H1 (cell line): ENCODE data around the gene MUS81. TPM values are rescaled to one million over a fixed set of nuclear protein-coding genes. Genes with fewer than 3 reads are reported as not detected.

Source experiments
- CTCF ChIA-PET: fragments of 300-600 bp; sonication (Branson Sonifier 250); formaldehyde crosslinking; loops from one replicate; lab custom pipeline; 2021; ENCODE audit not compliant: partially characterized antibody; lab: Charles Lee
- POLR2A ChIA-PET: fragments of 300-600 bp; sonication (Branson Sonifier 250); formaldehyde crosslinking; loops from one replicate; lab custom pipeline; 2021; ENCODE audit warnings: inconsistent platforms; ENCODE audit not compliant: partially characterized antibody; lab: Charles Lee
- DNase-seq, 2 experiments: peaks; one replicate each; pipeline versions ENCODE4 v3.0.0 to v3.0.0-alpha.2; 2010 to 2022; ENCODE audit warnings: low spot score in 2 of 2, low read depth in 1 of 2, mixed read lengths in 1 of 2
- FAIRE-seq: peaks from 2 replicates; lab custom pipeline; 2011; peaks lifted over from hg19 to GRCh38; lab: Jason Lieb, UNC
- H2AFZ ChIP-seq: 2 replicates; pipeline ENCODE4 v1.8.1; 2012; ENCODE audit warnings: low read length, inconsistent platforms
- H2AK5ac ChIP-seq: 2 replicates; pipeline ENCODE4 v1.6.1; 2013; ENCODE audit warnings: low read depth, low read length
- H2BK120ac ChIP-seq: replicated peaks from 2 replicates; pipeline ENCODE3; 2013; ENCODE audit warnings: low read depth, low read length, inconsistent platforms
- H2BK12ac ChIP-seq: 2 replicates; pipeline ENCODE4 v1.6.1; 2013; ENCODE audit warnings: low read depth, low read length
- H2BK15ac ChIP-seq: 2 replicates; pipeline ENCODE4 v1.6.1; 2013; ENCODE audit warnings: low read length
- H2BK20ac ChIP-seq: 2 replicates; pipeline ENCODE4 v1.6.1; 2013; ENCODE audit warnings: low read length
- H2BK5ac ChIP-seq: 2 replicates; pipeline ENCODE4 v1.6.1; 2013; ENCODE audit warnings: low read depth, low read length
- H3K14ac ChIP-seq: 2 replicates; pipeline ENCODE4 v1.6.1; 2013; ENCODE audit warnings: inconsistent platforms; ENCODE audit not compliant: insufficient read length
- H3K18ac ChIP-seq: 2 replicates; pipeline ENCODE4 v1.6.1; 2013; ENCODE audit warnings: low read length; ENCODE audit errors: extremely low read depth
- H3K23ac ChIP-seq: 2 replicates; pipeline ENCODE4 v1.6.1; 2013; ENCODE audit warnings: inconsistent platforms; ENCODE audit not compliant: insufficient read length
- H3K23me2 ChIP-seq: 2 replicates; pipeline ENCODE4 v1.6.1; 2013; ENCODE audit warnings: low read depth, low read length
- H3K27ac ChIP-seq: 2 replicates; pipeline ENCODE4 v1.6.1; 2011; ENCODE audit warnings: low read depth, low read length, inconsistent platforms
- H3K27me3 ChIP-seq, 4 experiments: replicated peaks in 1 of 4; 1 replicate in 1 of 4; 2 replicates in 3 of 4; pipeline versions ENCODE4 v1.6.1 to v1.8.1; 2011 to 2013; ENCODE audit warnings: low read length in 3 of 4, mild to moderate bottlenecking in 3 of 4, inconsistent platforms in 2 of 4, mixed read lengths in 2 of 4, moderate library complexity in 1 of 4; ENCODE audit not compliant: control insufficient read depth in 3 of 4, insufficient read depth in 3 of 4; ENCODE audit errors: extremely low read depth in 1 of 4
- H3K36me3 ChIP-seq, 4 experiments: 2 replicates each; pipeline versions ENCODE4 v1.6.1 to v1.8.1; 2011 to 2013; ENCODE audit warnings: mild to moderate bottlenecking in 4 of 4, low read length in 3 of 4, moderate library complexity in 2 of 4, control low read depth in 1 of 4, inconsistent platforms in 1 of 4; ENCODE audit not compliant: insufficient read depth in 4 of 4, control insufficient read depth in 2 of 4
- H3K4ac ChIP-seq: replicated peaks from 2 replicates; pipeline ENCODE3; 2013; ENCODE audit warnings: low read length, low read depth, mixed read lengths, inconsistent platforms; ENCODE audit not compliant: insufficient read length
- H3K4me1 ChIP-seq, 4 experiments: replicated peaks in 1 of 4; 1 replicate in 1 of 4; 2 replicates in 3 of 4; pipeline versions ENCODE4 v1.6.1 to v1.8.1; 2011 to 2013; ENCODE audit warnings: low read length in 3 of 4, inconsistent platforms in 2 of 4, mixed read lengths in 1 of 4; ENCODE audit not compliant: insufficient read depth in 4 of 4, control insufficient read depth in 3 of 4
- H3K4me2 ChIP-seq, 2 experiments: 2 replicates each; pipeline versions ENCODE4 v1.6.1 to v1.8.1; 2011 to 2013; ENCODE audit warnings: low read depth in 2 of 2, low read length in 2 of 2, control low read depth in 1 of 2, inconsistent platforms in 1 of 2, mild to moderate bottlenecking in 1 of 2; ENCODE audit not compliant: insufficient read depth in 1 of 2
- H3K4me3 ChIP-seq, 4 experiments: fragments of 200-600, 300-600 bp in 1 of 4; sonication (generic), shearing (Covaris generic), sonication (Bioruptor Twin) in 1 of 4; 2 replicates each; pipeline versions ENCODE4 v1.5.1 to v1.8.1; 2011 to 2016; ENCODE audit warnings: low read length in 4 of 4, low read depth in 3 of 4, control low read depth in 2 of 4, inconsistent platforms in 2 of 4, mild to moderate bottlenecking in 2 of 4, mixed read lengths in 1 of 4, moderate library complexity in 1 of 4; ENCODE audit not compliant: insufficient read depth in 2 of 4; ENCODE audit errors: extremely low read depth in 1 of 4
- H3K56ac ChIP-seq: replicated peaks from 2 replicates; pipeline ENCODE3; 2013; ENCODE audit warnings: low read depth, mild to moderate bottlenecking, mixed read lengths, low read length, inconsistent platforms; ENCODE audit not compliant: insufficient read length
- H3K79me1 ChIP-seq: 2 replicates; pipeline ENCODE4 v1.6.1; 2013; ENCODE audit warnings: low read depth, low read length, control low read depth
- H3K79me2 ChIP-seq, 2 experiments: 2 replicates each; pipeline versions ENCODE4 v1.6.1 to v1.8.1; 2012 to 2013; ENCODE audit warnings: low read length in 2 of 2, mild to moderate bottlenecking in 2 of 2, inconsistent platforms in 1 of 2; ENCODE audit not compliant: insufficient read depth in 2 of 2, control insufficient read depth in 1 of 2
- H3K9ac ChIP-seq, 4 experiments: replicated peaks in 1 of 4; 1 replicate in 1 of 4; 2 replicates in 3 of 4; pipeline versions ENCODE4 v1.6.1 to v1.8.1; 2011 to 2013; ENCODE audit warnings: low read depth in 3 of 4, low read length in 3 of 4, control low read depth in 2 of 4, mild to moderate bottlenecking in 2 of 4, moderate library complexity in 2 of 4, inconsistent platforms in 1 of 4; ENCODE audit errors: extremely low read depth in 1 of 4
- H3K9me3 ChIP-seq, 2 experiments: 2 replicates each; pipeline versions ENCODE4 v1.6.1 to v1.8.1; 2012 to 2013; ENCODE audit warnings: mild to moderate bottlenecking in 2 of 2, moderate library complexity in 2 of 2, control low read depth in 1 of 2, inconsistent platforms in 1 of 2, low read depth in 1 of 2, low read length in 1 of 2, mixed read lengths in 1 of 2; ENCODE audit not compliant: insufficient read depth in 2 of 2
- H4K20me1 ChIP-seq, 2 experiments: replicated peaks in 1 of 2; 2 replicates each; pipeline versions ENCODE3 to v1.8.1; 2011 to 2013; ENCODE audit warnings: inconsistent platforms in 2 of 2, low read length in 2 of 2, mild to moderate bottlenecking in 1 of 2; ENCODE audit not compliant: insufficient read depth in 2 of 2, control insufficient read depth in 1 of 2
- H4K5ac ChIP-seq: 2 replicates; pipeline ENCODE4 v1.6.1; 2013; ENCODE audit warnings: low read length, low read depth, mixed read lengths, inconsistent platforms; ENCODE audit not compliant: insufficient read length
- H4K8ac ChIP-seq: 2 replicates; pipeline ENCODE4 v1.8.0; 2013; ENCODE audit warnings: mild to moderate bottlenecking, moderate library complexity, low read length, inconsistent platforms; ENCODE audit not compliant: insufficient read depth; ENCODE audit errors: extremely low read depth
- H4K91ac ChIP-seq: replicated peaks from 2 replicates; pipeline ENCODE3; 2013; ENCODE audit warnings: low read length, mixed read lengths, inconsistent platforms; ENCODE audit not compliant: insufficient read length
- ASH2L ChIP-seq: fragments of 200-600, 300-600 bp; sonication (generic); IDR thresholded peaks from one replicate; pipeline ENCODE4 v1.7.1; 2017; ENCODE audit warnings: low read length
- CREB1 ChIP-seq: IDR thresholded peaks from 2 replicates; pipeline ENCODE4 v1.6.1; 2012; ENCODE audit warnings: inconsistent platforms
- E2F6 ChIP-seq: IDR thresholded peaks from 2 replicates; pipeline ENCODE4 v1.6.1; 2012; ENCODE audit warnings: inconsistent platforms
- EP300 ChIP-seq, 2 experiments: IDR thresholded peaks; 1 replicate in 1 of 2; 2 replicates in 1 of 2; pipeline ENCODE4 v1.6.1; 2011 to 2012; ENCODE audit warnings: low read depth in 2 of 2, low read length in 2 of 2, mild to moderate bottlenecking in 2 of 2, borderline replicate concordance in 1 of 2, inconsistent platforms in 1 of 2, moderate library complexity in 1 of 2
- KDM4A ChIP-seq: IDR thresholded peaks from one replicate; pipeline ENCODE4 v1.7.1; 2012; ENCODE audit warnings: low read depth, mild to moderate bottlenecking, moderate library complexity, low read length, inconsistent platforms; ENCODE audit not compliant: severe bottlenecking
- POU5F1 ChIP-seq: IDR thresholded peaks from 2 replicates; pipeline ENCODE4 v1.6.1; 2011; ENCODE audit warnings: low read depth, mild to moderate bottlenecking, low read length, moderate library complexity
- SAP30 ChIP-seq: fragments of 300-600 bp; sonication (generic); IDR thresholded peaks from 2 replicates; pipeline ENCODE4 v1.7.1; 2012; ENCODE audit warnings: low read length, moderate library complexity, mild to moderate bottlenecking, inconsistent platforms; ENCODE audit not compliant: insufficient read depth, insufficient replicate concordance
- SIN3A ChIP-seq, 2 experiments: IDR thresholded peaks in 1 of 2; conservative IDR thresholded peaks in 1 of 2; 2 replicates each; pipeline ENCODE4 v1.6.1; 2011 to 2012; ENCODE audit warnings: low read length in 2 of 2, improper control_type of control experiment in 1 of 2, low read depth in 1 of 2, mild to moderate bottlenecking in 1 of 2
- SP4 ChIP-seq: IDR thresholded peaks from 2 replicates; pipeline ENCODE4 v1.6.1; 2012; ENCODE audit warnings: low read length, inconsistent platforms
- TAF1 ChIP-seq: IDR thresholded peaks from 2 replicates; pipeline ENCODE4 v1.6.1; 2011; ENCODE audit warnings: mild to moderate bottlenecking, low read depth, low read length
- TAF7 ChIP-seq: optimal IDR thresholded peaks from 2 replicates; pipeline ENCODE3; 2011; ENCODE audit warnings: low read depth, mild to moderate bottlenecking, inconsistent platforms, low read length, moderate library complexity, borderline replicate concordance
- TBP ChIP-seq: IDR thresholded peaks from 2 replicates; pipeline ENCODE4 v1.6.1; 2011; ENCODE audit warnings: low read depth, low read length, improper control_type of control experiment
- WGBS, 2 experiments: shearing (Covaris generic) in 1 of 2; methylation state at CpG; one replicate each; pipeline versions ENCODE4 v1.1.6 to v1.1.7; 2013 to 2015; ENCODE audit warnings: low lambda C conversion rate in 2 of 2, mixed read lengths in 2 of 2, inconsistent platforms in 1 of 2, low coverage in 1 of 2, missing lambda C conversion rate in 1 of 2; ENCODE audit not compliant: insufficient replicate concordance in 2 of 2, insufficient coverage in 1 of 2, insufficient read length in 1 of 2; ENCODE audit errors: extremely low coverage in 1 of 2, missing lambda C conversion rate in 1 of 2; 5-methylcytosine and 5-hydroxymethylcytosine counted together
- polyA plus RNA-seq, 7 experiments: library from polyadenylated mRNA; depleted of rRNA in 3 of 7; stranded (reverse) in 5 of 7; unstranded in 2 of 7; fragments of >200 nt in 5 of 7; fragments of 200-250 nt in 2 of 7; gene quantifications; 1 replicate in 5 of 7; 2 replicates in 1 of 7; 4 replicates in 1 of 7; pipeline versions ENCODE4 v1.2.1 to v1.2.3, GENCODE V29; 2011 to 2013; ENCODE audit warnings: missing spikeins in 2 of 7, mixed read lengths in 2 of 7
- total RNA-seq: library from RNA; stranded (reverse); fragmentation: NEBNext Ultra II Directional; extraction: Animal tissue kit (Norgen Biotek cat#: 25700); gene quantifications from 2 replicates; pipeline ENCODE4 v1.2.1, GENCODE V29; 2021

MUS81 gene
- total and polyA plus RNA-seq, 2 of the 8 experiments (the other 6 are each of a cell fraction or from before 2014, with no cell fraction given), result 30.2 to 31.5 TPM

DNA sequence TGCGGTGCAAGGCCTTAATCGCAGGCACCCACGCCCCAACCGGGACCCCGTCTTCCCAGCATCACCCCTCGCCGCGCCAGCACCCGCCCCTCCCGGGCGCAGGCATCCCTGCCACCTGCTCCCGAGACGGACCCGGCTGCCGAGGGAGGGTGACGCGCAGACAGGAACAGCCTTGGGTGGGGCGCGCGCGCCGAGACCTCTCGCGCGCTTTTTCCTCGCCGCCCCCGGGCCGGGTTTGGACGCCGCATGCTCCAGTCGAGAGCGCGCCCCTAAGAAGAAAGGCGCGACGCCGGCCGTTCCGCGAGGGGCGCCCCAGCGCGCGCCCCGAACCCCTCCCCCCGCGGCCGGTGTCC, 2.8 kb upstream of the MUS81 start:
- DNase-seq (no peak), FAIRE-seq (no peak)
- H2AFZ ChIP-seq, result no peak overlapping the region
- peaks cover 20% of the 10 kb centered on the region for H3K79me1 ChIP-seq
- no peak overlapping the region for H2BK15ac ChIP-seq
- H3K4me1 ChIP-seq, result peaks cover 0 to 15% (median 6%) of the 10 kb centered on the region in 4 experiments; a peak in 5 of 7 replicates
- H3K4me2 ChIP-seq, result peak overlapping the region; percentile 83 to 84
- H3K9me3 ChIP-seq, result no peaks in the 10 kb centered on the region
- peak overlapping the region; percentile 55 for H4K5ac ChIP-seq
- H3K18ac ChIP-seq, result peak overlapping the region; percentile 55
- H2BK20ac ChIP-seq, result no peak overlapping the region
- H4K8ac ChIP-seq, result peak overlapping the region; percentile 95
- CTCF ChIA-PET, result interaction anchor here (0.9 to 9.9 kb wide), 3 partner anchors 27 to 41 kb away, joined by 4 to 191 read pairs (median 8); partner anchors contain the start of genes CCDC85B and FIBP
- H3K27ac ChIP-seq, result peak overlapping the region; percentile 81
- H2BK12ac ChIP-seq, result no peak overlapping the region
- H3K56ac ChIP-seq, result peak overlapping the region; percentile 48
- peak overlapping the region; percentile 95 for H2BK5ac ChIP-seq
- peak overlapping the region; percentile 85 to 90 (median 88) for H3K9ac ChIP-seq
- peaks cover 17 to 32% (median 27%) of the 10 kb centered on the region in 4 experiments for H3K36me3 ChIP-seq
- H4K20me1 ChIP-seq, result peaks cover 27 to 30% of the 10 kb centered on the region in 2 experiments
- H2BK120ac ChIP-seq, result no peak overlapping the region
- H4K91ac ChIP-seq, result peak overlapping the region; percentile 77
- no peak overlapping the region for H3K23ac ChIP-seq
- peaks cover 15 to 41% of the 10 kb centered on the region in 2 experiments for H3K79me2 ChIP-seq
- no peaks in the 10 kb centered on the region for H3K27me3 ChIP-seq
- POLR2A ChIA-PET, result interaction anchor here (0.9 to 39.7 kb wide), 14 partner anchors 2 to 205 kb away, joined by 3 to 1071 read pairs (median 4); partner anchors contain the start of genes CCDC85B, CFL1, CTSW and EFEMP2
- peak overlapping the region; percentile 61; the same call in 1 of the 2 replicates for H2AK5ac ChIP-seq
- H3K14ac ChIP-seq, result no peak overlapping the region
- H3K23me2 ChIP-seq, result peaks cover 19% of the 10 kb centered on the region
- WGBS, 2 experiments, result 0% methylated on average over 7 of the region's 49 CpGs; no CpG with 5 or more reads in 1 of the 2 experiments
- peak overlapping the region; percentile 86 to 96 (median 91) for H3K4me3 ChIP-seq
- peak overlapping the region; percentile 63 for H3K4ac ChIP-seq
- peak in 1 of 2 experiments; percentile 89; a peak in 1 of 3 replicates for TF ChIP-seq EP300 (IDR thresholded peaks at IDR 0.05; ENCODE audit: borderline replicate concordance in 1 of 2, low read depth in 2 of 2, low read length in 2 of 2)
- TF ChIP-seq SIN3A (conservative IDR thresholded peaks at IDR 0.05 in 1 of 2, IDR thresholded peaks at IDR 0.05 in 1 of 2; ENCODE audit: low read depth in 1 of 2, low read length in 2 of 2), result 0 out of 4 replicates have a peak, but pooled peaks of 1 of the 2 experiments have one; percentile 19
- peak; percentile 33 for TF ChIP-seq KDM4A
- no peak for TF ChIP-seq SAP30
- TF ChIP-seq CREB1, result no peak
- TF ChIP-seq POU5F1, result no peak
- no peak for TF ChIP-seq TBP
- TF ChIP-seq TAF7, result no peak
- no peak for TF ChIP-seq SP4
- peak; percentile 41; the same call in 1 of the 2 replicates for TF ChIP-seq E2F6
- no peak for TF ChIP-seq TAF1
- peak; percentile 27 for TF ChIP-seq ASH2L
